Left renal pelvis (tissue), 4 donors: ENCODE data around the gene AURKAIP1. TPM values are rescaled to one million over a fixed set of nuclear protein-coding genes. Genes with fewer than 3 reads are reported as not detected.
"Not testable (repeated sequence)": the region's sequence is repeated elsewhere in the genome, so short reads cannot be mapped to it uniquely, and the experiment has no call there.

Experiments
- DNase-seq, 4 donors: peaks; one replicate each; pipeline ENCODE4 v3.0.0-alpha.2; 2013; ENCODE audit warnings: low read depth in 4 of 4, low spot score in 3 of 4
- polyA plus RNA-seq, 4 donors: library from polyadenylated mRNA; unstranded; fragments of 120-200 nt; gene quantifications; one replicate each; pipeline ENCODE4 v1.2.1, GENCODE V29; 2013; ENCODE audit not compliant: insufficient read length in 4 of 4

Gene AURKAIP1
- polyA plus RNA-seq, 4 donors, result 44.3 to 95.3 (median 56.8) TPM

DNA sequence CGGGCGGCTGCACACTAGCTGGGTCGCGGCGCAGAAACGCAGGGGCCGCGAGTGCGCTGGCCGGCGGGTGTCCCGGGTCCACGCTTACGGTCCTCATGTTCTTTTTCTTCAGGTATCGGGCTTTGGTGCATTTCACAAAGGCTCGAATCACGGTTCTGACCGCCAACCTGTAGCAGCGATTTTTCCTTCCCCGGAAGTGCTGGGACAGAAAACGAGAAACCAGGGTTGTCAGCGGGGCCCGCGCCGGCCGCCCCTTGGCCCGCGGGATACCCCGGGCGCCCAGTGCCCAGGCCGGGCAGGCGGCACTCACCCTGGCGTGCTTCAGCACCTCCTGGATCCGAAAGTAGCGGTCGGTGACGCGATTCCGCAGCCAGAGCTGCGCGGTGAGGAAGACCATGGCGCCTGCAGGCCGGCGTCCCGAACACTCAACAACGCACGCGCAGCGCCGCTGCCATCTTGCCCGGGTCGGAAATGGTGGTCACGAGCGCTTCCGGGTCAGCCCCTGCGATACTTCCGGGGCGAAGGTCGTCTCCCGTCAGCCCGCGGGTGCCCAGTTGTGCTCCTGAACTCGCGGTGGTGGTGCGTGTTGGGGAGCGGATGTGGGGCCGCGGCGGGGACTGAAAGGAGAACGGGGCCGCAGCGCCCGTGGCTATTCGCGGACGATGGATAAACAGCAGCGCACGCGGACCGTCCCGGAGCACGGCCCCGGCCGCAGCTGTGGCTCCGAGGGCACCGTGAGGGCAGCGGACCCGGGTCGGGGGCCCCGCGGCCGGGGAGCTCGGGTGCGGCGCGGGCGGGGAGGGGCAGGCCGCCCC lies 32.0 kb upstream of the AURKAIP1 start, which contains the start of gene MRPL20:
MRPL20 (minus strand) TSS at position 473 of the 815 bp plus-strand sequence; CDS start at position 397, 76 bp downstream.
- peak; percentile 80 to 90 (median 85) for DNase-seq

DNA sequence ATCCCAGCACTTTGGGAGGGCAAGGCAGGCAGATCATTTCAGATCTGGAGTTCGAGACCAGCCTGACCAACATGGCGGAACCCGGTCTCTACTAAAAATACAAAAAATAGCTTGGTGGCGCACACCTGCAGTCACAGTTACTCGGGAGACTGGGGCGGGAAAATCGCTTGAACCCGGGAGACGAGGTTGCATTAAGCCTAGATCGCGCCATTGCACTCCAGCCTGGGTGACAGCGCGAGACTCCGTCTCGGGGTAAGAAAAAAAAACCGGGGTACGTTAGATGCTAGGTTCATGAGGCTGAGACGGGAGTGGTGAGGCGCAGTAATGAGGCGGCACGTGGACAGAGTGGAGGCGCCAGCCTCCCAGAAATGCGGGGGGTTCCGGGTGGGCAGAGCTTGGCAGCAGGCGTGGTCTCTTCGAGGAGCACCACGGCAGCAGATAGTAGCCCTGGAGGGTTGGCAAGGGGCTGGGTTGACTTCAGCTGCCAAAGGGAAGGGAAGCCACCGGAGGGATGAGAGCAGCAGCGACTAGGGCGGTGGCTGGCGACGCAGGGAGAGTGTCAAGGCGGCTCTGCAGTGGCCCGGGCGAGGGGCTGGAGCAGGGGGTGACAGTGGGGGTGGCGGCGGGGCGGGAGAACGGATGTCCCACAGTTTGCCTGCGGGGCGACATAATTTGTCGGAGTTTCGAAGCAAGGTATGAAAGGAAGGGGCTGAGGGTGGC lies 31.3 kb upstream of the AURKAIP1 start:
- no peak for DNase-seq

DNA sequence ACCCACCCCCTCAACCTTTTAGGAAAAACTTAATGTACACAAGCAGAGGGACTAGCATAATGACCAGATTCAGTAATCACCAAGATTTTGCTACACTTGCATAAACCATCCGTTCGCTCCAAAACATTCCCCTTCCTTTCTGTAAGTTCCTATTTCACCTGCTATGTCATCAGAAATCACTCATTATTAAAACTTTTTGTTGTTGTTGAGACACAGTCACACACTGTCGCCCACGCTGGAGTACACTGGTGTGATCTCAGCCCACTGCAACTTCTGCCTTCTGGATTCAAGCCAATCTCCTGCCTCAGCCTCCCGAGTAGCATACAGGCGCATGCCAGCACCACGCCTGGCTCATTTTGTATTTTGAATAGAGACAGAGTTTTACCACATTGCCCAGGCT lies 28.6 kb upstream of the AURKAIP1 start:
- no peak for DNase-seq

DNA sequence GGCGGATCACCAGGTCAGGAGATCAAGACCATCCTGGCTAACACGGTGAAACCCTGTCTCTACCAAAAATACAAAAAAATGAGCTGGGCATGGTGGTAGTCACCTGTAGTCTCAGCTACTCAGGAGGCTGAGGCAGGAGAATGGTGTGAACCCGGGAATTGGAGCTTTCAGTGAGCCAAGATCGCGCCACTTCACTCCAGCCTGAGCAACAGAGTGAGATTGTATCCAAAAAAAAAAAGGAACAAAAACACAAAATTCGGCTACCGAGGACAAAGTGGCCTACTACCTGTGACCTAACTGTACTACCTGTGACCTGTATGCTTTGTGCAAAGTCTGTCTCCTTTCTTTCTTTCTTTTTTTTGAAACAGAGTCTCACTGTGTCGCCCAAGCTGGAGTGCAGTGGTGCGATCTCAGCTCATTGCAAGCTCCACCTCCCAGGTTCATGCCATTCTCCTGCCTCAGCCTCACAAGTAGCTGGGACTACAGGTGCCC lies 27.9 kb upstream of the AURKAIP1 start:
- DNase-seq, result not testable (repeated sequence)

DNA sequence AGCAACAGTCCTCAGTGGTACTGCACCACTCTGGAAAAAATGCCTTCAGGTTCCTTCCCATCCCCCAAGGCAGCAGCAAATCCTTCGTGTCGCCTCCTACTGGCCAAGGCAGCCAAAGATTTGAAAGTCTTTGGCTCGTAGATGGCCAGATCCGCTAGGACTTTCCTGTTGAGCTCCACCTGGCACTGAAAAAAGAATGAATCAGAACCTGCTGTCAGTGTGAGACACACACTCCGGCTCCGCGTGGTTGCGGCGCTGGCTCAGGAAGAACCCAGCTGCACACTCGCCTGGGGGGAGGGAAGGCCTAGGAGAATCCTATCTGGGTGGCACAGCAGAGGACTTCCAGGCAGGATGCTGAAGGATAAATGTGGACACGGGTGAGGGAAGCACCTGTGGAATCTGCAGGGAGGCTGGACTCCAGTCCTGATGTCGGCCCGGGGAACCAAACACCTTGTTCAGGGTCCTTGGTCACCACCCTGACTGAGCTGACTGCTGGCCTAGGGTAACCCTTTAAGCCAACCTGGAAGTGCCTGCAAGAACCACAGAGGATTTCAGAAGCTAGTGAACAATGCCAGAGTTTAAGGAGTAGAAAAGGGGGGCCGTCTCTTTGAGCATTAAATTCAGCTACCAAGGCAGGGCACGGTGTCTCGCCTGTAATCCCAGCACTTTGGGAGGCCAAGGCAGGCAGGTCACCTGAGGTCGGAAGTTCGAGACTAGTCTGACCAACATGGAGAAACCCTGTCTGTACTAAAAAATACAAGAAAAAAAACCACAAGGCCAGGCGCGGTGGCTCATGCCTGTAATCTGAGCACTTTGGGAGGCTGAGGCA lies 27.3 kb upstream of the AURKAIP1 start:
- no peak for DNase-seq

DNA sequence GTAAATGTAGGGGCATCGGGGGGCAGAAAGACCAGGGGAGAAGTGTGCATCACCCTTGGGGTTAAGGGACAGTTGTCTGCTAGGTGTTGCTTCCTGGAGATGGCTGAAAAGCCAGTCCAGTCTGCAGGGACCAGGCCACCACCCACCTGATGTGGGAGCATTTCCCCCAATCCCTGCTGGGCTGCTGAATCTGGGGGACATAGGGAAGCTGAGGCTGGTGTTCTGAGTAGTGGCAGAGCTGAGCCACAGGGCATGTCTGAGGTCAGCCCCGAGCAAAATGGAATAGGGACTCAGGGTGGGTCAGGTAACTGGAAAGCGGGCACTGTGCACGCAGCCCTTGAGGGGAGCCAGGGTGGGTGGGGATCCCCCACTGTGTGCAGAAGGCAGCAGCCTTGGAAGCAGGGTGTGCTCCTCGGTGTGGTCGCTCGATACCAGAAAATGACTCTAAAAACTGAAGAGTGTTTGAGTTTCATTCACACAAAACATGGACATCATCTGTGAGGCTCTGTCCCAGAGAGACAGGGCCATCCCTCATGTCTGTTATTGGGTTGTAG lies 26.5 kb upstream of the AURKAIP1 start:
- no peak for DNase-seq

DNA sequence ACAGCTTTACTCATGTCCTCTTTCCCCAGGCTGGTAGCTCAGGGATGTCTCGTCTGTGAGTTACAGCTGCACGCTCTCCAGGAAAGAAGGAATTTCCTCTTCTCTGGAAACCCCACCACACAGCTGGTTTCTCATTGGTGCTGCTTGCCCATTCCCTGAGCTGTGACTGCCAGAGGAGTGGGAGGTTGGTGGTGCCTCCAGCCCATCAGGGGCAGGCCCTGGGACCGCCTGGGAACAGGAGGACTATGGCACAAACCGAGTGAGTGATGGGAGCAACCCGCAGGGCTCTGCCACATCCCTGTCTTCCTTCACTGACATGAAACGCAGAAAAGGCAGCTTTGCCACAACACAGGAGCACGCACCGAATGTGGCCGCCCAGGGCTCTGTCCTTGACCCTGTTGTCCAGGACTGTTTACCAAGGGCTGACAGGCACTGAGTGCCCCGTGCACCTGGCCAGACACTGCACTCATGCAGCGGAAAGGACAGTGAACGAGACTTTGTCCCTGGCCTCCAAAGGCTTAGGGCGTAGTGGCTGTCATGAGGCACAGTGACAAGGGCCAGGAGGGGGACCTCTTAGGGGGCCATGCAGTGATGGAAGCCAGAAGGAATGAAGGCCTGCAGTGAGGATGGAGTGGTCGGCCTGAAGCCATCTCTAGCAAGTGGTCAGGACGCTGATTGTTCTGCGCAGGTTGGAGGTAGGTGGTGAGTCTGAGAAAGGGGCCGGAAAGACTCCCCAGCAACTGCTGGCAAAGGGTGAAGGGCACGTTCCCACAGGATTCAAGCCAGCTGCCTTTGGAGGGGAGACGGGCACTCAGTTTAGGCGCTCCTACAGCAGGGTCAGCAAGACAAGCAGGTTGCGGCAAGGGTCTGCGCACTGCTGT lies 25.8 kb upstream of the AURKAIP1 start:
- no peak for DNase-seq

DNA sequence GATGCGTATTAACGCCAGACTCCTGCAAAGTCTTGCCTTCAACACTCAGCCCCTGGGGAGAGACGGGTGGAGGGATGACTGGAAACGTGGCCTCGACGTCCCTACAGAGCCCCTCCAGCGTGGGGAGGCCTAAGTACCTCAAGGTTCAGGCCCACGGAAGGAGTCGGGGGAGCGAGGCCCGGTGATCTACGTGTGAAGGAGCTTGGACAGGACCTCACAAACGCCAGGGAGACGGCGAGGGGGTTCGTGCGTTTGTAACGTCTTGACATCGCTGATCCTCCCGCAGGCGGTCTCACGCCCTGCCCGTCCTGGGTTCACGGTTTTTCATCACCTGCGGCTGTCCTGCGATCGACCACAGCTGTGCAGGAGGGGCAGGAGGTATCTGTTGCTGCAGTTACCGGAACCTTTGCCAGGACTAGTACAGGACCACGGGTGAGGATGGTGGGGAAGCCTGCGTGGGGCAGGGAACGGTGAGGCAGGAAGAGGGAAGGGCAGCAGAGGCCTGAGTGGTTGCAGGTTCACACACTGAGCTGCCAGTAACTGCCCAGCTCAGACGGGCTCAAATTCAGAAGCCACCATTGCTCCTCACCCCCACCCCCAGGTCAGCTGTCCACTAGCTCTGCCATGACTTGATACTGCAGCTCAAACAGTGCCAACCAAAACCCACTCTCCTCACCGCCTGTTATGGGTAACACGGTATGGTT lies 25.0 kb upstream of the AURKAIP1 start:
- DNase-seq, result no peak

DNA sequence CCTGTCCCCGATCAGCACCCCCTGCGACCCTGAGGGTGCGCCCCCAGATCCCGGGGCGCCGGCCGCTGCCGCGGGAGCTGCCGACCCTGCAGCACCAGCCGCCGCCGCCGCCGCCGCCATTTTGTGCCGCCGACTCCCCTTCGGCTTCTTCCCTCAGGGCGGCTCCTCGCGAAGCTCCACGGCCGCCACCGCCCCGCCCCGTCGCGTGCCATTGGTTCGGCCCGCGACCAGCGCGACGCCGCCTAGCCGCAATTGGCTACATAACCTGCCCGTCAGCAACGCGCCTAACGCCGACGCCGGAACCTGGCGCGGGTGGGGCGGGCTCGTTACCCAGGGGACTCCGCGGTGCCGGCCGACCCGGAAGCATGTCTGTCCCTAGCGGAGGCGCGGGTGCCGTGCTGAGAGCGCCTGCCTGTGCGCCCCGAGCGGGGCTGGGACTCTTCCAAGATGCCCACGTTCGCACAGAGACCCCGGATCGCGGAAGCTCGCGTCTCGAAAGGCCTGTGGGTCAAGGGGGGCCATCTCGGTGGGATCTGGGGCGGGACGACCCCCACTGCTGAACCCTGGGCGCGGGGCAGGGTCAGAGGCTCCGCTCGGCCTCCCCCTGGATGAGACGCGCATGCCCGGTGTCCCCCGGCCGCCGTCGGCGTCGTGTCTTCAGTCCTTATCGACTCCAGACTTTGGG lies 24.3 kb upstream of the AURKAIP1 start, which contains the start of gene CCNL2:
CCNL2 (minus strand) TSS at position 149 of the 685 bp plus-strand sequence; CDS start at position 120, 29 bp downstream.
- peak; percentile 93 to 96 (median 94) for DNase-seq

DNA sequence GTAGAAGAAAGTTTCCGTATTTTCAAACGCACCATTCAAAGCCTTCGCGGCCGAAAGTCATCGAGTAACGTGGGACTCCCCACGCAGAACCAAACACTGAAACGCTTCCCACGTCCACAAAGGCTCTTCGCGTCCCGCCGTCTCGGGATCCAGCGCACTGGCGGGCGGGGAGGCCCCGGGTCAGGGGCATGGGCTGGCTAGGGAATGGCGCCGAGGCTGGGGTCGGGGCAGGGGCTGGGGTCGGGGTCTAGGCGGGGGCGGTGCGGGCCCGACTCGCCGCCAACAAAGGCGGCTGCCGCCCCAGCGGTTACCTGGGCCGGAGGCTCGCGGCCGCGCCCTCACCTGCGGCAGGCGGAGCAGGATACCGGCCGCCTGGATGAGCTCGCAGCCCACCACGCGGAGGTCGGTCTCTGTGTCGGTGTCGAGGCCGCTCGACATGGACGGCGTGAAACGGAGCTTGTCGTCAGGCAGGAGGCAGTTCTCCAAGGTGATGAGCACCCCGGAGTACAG lies 23.7 kb upstream of the AURKAIP1 start:
- DNase-seq, result no peak

DNA sequence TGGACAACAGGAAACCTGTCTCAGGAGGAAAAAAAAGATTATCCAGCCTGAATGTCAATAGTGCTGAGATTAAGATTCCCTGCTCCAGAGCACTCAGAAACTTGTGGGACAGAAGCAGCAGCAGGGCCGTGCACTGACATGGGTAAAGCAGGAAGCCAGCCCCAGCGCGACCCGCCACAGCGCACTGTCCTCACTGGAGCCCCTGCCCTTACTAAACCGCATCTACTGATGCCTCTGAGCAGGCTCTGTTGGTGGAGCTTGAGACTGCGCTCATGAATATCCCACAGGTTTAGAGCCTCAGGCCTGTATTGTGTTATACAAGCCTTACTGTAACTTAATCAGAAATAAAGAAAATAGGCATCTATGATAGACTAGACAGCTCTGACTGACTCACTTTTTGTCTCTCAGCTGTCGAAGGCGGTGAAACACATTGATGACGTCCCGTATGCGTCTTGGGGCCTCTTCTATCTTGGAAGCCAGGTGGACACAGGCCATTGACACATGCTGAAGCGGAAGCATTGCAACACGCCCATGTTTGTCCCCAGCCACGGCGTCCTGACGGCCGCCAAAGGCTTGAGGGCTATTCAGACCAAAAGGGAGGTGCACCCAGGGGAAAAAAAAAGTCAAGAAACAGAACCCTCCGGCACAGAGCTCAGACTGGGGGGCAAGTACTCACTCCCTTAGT lies 23.0 kb upstream of the AURKAIP1 start:
- DNase-seq, result no peak

DNA sequence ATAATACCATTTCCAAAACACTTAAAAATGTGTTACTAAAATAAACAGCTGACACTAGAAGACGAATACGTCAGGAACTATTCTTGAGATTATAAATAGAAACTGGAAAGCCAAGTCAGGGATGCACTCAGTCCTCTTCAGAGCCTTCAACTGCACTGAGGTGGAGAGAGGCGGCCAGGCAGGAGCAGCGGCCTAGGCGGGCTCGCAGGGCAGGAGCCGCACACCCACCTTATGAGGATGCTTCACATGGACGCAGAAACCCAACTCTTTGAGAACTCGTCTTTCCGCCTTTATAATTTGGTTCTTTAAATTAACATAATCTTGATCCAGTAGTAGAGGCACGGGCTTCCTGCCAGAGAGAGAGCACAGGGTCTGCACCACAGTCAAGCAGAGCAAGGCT lies 20.2 kb upstream of the AURKAIP1 start:
- no peak for DNase-seq

DNA sequence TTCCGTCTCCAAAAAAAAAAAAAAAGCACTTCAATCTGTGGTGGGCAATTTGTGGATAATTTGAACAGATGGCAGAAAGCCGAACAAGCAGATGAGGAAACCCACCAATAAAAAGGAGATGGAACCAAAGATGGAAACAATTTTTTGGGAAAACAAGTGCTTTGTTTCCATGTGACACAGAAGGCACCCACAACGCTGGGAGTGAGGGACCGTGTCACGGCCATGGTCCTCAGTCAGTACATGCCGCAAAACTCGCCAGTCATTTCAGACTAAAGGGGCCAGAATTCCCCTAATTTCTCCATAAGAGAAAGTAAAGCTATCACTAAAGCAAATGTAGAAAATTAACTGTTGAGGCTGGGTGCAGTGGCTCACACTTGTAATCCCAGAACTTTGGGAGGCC lies 19.1 kb upstream of the AURKAIP1 start:
- no peak for DNase-seq

DNA sequence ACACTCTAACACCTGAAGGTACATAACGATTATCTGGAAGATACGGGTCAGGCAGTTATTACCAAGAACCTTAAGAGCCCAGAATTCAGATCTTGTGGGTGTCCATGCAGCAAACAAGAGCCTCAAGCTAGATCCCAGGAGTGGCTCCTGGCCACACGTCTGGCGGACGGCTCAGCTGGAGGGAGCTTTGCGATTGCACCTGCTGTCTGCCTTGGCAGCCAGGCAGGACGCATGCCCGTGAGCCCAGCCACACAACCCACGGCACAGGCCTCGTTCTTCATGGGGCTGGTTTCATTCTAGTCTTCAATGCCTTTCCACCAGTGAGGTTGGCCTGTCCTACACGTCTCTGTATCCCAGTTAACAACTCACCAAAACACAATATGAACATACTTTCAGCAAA lies 18.4 kb upstream of the AURKAIP1 start:
- DNase-seq, result no peak

DNA sequence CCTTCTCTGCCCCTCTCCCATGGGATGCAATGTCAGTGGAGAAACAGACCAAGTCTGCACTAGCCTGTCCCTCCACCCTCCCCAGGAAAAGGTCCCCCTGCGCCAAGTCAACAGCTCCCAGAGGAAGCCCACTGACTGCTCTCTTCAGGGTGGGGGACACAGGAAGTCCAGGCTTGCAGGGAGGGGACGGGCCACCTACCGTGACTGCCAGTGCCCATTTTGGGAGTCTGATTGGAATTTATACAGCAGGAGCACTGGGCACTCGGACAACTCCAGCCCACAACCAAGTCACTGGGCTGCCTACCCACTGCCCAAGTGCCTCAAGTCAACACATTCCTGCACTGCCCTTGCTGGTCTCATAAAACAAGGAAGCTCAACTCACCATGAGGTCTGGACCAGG lies 18.0 kb upstream of the AURKAIP1 start:
- no peak for DNase-seq

DNA sequence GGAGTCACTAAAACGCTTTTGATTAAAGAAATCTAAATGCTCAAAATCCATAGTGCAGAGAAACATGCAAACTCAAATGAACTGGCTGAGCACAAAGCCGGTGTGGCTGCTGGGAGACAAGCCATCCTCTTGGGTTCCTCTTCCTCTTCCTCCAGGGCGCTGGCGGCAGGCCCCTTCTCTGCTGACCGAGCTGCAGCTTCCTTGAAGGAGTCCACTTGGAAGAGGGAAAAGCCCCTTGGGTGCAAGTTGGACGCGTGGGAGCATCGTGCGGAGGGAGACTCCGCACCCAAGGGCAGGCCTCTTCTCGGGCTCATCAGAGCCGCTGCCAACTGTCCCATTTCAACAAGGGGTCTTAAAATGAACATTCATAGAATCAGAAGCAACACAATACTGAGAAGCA lies 16.2 kb upstream of the AURKAIP1 start:
- no peak for DNase-seq

DNA sequence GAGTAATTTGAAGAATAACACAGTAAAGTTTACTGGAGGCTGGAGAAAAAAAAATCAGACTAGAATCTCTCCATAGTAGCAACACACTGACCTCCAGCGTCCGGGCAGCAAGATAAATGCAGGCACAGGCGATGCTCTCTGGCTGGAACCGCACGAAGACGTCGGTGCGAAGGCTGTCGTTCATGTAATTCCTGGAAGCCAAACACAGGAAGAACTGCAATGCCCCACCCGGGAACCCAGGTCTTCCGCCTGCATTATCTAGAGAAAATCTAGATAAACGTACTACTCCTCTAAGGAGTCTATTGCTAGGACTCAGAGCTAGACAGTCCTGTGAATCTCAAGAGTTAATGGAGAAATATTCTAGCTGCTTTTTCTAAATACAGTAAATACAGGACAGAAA lies 15.7 kb upstream of the AURKAIP1 start:
- no peak for DNase-seq
